ENCODE results near the gene BACH2. TPM values are rescaled to one million over a fixed set of nuclear protein-coding genes. Genes with fewer than 3 reads are reported as not detected.

The BACH2 gene
- total and polyA plus RNA-seq, 2 experiments from 2014 or later, result 1.6 to 5.7 TPM

DNA sequence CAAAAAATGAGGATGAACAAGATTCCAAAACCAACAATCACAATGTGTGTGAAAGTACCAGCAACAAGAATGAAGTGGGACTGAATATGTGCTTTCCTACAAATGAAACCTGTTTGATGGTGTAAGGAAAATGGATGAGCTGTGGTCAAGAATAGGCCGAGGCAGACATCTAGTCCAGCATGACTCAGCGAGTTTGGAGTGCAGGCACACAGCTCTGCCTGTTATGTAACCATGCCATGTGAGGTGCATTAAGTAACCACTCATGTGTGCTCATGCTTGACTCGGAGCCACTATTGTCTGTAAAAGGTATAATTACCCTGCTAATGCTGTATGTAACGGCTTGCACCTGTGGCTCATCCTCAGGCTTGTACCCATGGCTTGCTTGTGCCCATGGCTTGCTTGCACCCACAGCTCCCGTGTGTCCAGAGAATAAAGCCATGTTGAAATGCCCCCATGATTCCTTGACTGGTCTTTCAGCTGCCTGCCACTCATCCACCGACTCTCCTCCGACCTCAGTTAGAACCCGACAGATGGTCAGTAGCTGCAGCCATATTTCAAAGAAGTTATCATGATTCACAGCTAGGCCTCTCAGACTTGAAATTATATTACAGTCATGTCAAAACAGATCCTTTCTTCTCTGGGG lies 98.7 kb downstream of the BACH2 start (continued):
- TF ChIP-seq ETS1 (IDR thresholded peaks at IDR 0.05) (no peak), CREB1 (CRISPR knock-in tag; IDR thresholded peaks at IDR 0.05; ENCODE audit: low read depth) (no peak), JUNB (IDR thresholded peaks at IDR 0.05; ENCODE audit: unreplicated experiment) (no peak), EZH2 (IDR thresholded peaks at IDR 0.05; ENCODE audit: low read depth, unreplicated experiment) (no peak), NANOG (IDR thresholded peaks at IDR 0.05; ENCODE audit: borderline replicate concordance) (no peak), STAT1 (IDR thresholded peaks at IDR 0.05; ENCODE audit: unreplicated experiment) (no peak)
- TF ChIP-seq, protein P1, sequence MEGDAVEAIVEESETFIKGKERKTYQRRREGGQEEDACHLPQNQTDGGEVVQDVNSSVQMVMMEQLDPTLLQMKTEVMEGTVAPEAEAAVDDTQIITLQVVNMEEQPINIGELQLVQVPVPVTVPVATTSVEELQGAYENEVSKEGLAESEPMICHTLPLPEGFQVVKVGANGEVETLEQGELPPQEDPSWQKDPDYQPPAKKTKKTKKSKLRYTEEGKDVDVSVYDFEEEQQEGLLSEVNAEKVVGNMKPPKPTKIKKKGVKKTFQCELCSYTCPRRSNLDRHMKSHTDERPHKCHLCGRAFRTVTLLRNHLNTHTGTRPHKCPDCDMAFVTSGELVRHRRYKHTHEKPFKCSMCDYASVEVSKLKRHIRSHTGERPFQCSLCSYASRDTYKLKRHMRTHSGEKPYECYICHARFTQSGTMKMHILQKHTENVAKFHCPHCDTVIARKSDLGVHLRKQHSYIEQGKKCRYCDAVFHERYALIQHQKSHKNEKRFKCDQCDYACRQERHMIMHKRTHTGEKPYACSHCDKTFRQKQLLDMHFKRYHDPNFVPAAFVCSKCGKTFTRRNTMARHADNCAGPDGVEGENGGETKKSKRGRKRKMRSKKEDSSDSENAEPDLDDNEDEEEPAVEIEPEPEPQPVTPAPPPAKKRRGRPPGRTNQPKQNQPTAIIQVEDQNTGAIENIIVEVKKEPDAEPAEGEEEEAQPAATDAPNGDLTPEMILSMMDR (conservative IDR thresholded peaks at IDR 0.05; ENCODE audit: low read depth in 2 of 2), result no peak

DNA sequence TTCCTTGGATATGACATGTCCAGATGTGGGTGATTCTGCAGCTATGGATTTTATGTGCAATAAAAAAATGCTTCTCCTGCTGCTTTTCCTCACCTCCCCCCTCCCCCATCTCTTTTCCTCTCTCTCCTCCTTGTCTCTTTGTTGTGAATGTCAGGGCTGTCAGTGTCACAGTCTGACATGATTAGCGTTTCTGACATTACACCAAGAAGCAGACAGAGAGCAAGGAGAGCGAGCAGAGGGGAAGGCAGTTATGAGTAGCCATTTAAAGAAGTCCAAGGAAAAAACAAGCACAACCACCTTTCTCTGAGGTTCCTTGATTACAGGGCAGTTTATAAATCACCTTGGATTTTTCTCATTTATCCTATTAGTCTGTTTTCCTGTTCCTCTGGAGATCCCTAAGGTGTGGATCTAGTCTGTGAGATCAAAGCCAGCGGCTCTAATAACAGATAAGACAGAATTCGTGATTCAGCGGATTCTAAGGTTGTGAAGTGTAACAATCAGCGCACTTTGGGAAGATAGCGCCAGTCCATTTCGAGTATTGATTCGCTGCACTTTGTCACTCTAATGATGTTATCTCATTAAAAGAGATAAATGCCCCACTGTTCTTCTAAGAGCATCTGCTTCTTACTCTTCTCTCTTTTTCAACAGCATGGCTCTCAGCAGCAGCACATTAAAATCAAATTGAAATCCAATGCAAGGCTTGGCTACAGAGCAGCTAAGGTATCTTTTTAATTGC lies 101.4 kb downstream of the BACH2 start:
- Mint-ChIP-seq H3K36me3 (ENCODE audit: low read depth) (peaks cover 19% of the 10 kb centered on the region), H3K4me3 (no peak overlapping the region), H3K4me1 (peaks cover 3% of the 10 kb centered on the region), H3K27ac (no peak overlapping the region), H3K27me3 (ENCODE audit: insufficient read depth, low read depth, poor library complexity) (peaks cover 3% of the 10 kb centered on the region), H3K9me3 (peaks cover 22% of the 10 kb centered on the region)
- no peaks in the 10 kb centered on the region for H3K9me2 ChIP-seq (ENCODE audit: insufficient read depth)
- no peak overlapping the region for H3K27ac ChIP-seq (ENCODE audit: low read depth)
- H4K20me1 ChIP-seq (replicated peaks; ENCODE audit: insufficient read depth), result no peaks in the 10 kb centered on the region
- peaks cover 5% of the 10 kb centered on the region; the same call in 1 of the 2 replicates for H3K4me1 ChIP-seq (ENCODE audit: insufficient read depth)
- no peak for DNase-seq (ENCODE audit: low spot score)
- H3K27me3 ChIP-seq (ENCODE audit: insufficient read depth), result no peaks in the 10 kb centered on the region
- no peak overlapping the region for H3K4me2 ChIP-seq
- H3K4me3 ChIP-seq, result no peak overlapping the region
- ATAC-seq, result no peak
- H3K79me2 ChIP-seq (replicated peaks; ENCODE audit: insufficient read depth), result no peaks in the 10 kb centered on the region
- no peaks in the 10 kb centered on the region for H3K36me3 ChIP-seq (ENCODE audit: insufficient read depth)
- H2AFZ ChIP-seq, result no peak overlapping the region
- no peaks in the 10 kb centered on the region for H3F3A ChIP-seq (replicated peaks; ENCODE audit: low read depth)
- TF ChIP-seq POLR2AphosphoS5 (IDR thresholded peaks at IDR 0.05; ENCODE audit: low read depth), result no peak
- no peak for TF ChIP-seq CREB1 (CRISPR knock-in tag; IDR thresholded peaks at IDR 0.05; ENCODE audit: low read depth)
- TF ChIP-seq REST (IDR thresholded peaks at IDR 0.05; ENCODE audit: unreplicated experiment), result no peak
- TF ChIP-seq, protein P2, sequence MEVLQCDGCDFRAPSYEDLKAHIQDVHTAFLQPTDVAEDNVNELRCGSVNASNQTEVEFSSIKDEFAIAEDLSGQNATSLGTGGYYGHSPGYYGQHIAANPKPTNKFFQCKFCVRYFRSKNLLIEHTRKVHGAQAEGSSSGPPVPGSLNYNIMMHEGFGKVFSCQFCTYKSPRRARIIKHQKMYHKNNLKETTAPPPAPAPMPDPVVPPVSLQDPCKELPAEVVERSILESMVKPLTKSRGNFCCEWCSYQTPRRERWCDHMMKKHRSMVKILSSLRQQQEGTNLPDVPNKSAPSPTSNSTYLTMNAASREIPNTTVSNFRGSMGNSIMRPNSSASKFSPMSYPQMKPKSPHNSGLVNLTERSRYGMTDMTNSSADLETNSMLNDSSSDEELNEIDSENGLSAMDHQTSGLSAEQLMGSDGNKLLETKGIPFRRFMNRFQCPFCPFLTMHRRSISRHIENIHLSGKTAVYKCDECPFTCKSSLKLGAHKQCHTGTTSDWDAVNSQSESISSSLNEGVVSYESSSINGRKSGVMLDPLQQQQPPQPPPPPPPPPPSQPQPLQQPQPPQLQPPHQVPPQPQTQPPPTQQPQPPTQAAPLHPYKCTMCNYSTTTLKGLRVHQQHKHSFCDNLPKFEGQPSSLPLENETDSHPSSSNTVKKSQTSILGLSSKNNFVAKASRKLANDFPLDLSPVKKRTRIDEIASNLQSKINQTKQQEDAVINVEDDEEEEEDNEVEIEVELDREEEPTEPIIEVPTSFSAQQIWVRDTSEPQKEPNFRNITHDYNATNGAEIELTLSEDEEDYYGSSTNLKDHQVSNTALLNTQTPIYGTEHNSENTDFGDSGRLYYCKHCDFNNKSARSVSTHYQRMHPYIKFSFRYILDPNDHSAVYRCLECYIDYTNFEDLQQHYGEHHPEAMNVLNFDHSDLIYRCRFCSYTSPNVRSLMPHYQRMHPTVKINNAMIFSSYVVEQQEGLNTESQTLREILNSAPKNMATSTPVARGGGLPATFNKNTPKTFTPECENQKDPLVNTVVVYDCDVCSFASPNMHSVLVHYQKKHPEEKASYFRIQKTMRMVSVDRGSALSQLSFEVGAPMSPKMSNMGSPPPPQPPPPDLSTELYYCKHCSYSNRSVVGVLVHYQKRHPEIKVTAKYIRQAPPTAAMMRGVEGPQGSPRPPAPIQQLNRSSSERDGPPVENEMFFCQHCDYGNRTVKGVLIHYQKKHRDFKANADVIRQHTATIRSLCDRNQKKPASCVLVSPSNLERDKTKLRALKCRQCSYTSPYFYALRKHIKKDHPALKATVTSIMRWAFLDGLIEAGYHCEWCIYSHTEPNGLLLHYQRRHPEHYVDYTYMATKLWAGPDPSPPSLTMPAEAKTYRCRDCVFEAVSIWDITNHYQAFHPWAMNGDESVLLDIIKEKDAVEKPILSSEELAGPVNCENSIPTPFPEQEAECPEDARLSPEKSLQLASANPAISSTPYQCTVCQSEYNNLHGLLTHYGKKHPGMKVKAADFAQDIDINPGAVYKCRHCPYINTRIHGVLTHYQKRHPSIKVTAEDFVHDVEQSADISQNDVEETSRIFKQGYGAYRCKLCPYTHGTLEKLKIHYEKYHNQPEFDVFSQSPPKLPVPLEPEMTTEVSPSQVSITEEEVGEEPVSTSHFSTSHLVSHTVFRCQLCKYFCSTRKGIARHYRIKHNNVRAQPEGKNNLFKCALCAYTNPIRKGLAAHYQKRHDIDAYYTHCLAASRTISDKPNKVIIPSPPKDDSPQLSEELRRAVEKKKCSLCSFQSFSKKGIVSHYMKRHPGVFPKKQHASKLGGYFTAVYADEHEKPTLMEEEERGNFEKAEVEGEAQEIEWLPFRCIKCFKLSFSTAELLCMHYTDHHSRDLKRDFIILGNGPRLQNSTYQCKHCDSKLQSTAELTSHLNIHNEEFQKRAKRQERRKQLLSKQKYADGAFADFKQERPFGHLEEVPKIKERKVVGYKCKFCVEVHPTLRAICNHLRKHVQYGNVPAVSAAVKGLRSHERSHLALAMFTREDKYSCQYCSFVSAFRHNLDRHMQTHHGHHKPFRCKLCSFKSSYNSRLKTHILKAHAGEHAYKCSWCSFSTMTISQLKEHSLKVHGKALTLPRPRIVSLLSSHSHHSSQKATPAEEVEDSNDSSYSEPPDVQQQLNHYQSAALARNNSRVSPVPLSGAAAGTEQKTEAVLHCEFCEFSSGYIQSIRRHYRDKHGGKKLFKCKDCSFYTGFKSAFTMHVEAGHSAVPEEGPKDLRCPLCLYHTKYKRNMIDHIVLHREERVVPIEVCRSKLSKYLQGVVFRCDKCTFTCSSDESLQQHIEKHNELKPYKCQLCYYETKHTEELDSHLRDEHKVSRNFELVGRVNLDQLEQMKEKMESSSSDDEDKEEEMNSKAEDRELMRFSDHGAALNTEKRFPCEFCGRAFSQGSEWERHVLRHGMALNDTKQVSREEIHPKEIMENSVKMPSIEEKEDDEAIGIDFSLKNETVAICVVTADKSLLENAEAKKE (CRISPR knock-in tag; IDR thresholded peaks at IDR 0.05), result no peak
- no peak for TF ChIP-seq ZNF114 (CRISPR knock-in tag; IDR thresholded peaks at IDR 0.05)

Data from GM23338 (cell line).